Ishikawa (cell line): Measurements from ENCODE around the gene MEG3.

ENCODE experiments used
- CEBPB ChIP-seq: IDR thresholded peaks from 2 replicates; pipeline ENCODE4 v1.6.1; 2012
- CREB1 ChIP-seq: IDR thresholded peaks from 2 replicates; pipeline ENCODE4 v1.6.1; 2012; ENCODE audit warnings: low read depth
- EGR1 ChIP-seq: IDR thresholded peaks from 2 replicates; pipeline ENCODE4 v1.6.1; 2012
- EP300 ChIP-seq: IDR thresholded peaks from 2 replicates; pipeline ENCODE4 v1.6.1; 2012; ENCODE audit warnings: borderline replicate concordance
- FOXM1 ChIP-seq: IDR thresholded peaks from 2 replicates; pipeline ENCODE4 v1.6.1; 2012; ENCODE audit warnings: low read depth, borderline replicate concordance
- MAX ChIP-seq: IDR thresholded peaks from 2 replicates; pipeline ENCODE4 v1.6.1; 2012
- NFIC ChIP-seq: IDR thresholded peaks from 2 replicates; pipeline ENCODE4 v1.6.1; 2012
- RAD21 ChIP-seq: IDR thresholded peaks from 2 replicates; pipeline ENCODE4 v1.6.1; 2012; ENCODE audit warnings: low read depth
- REST ChIP-seq: IDR thresholded peaks from 2 replicates; pipeline ENCODE4 v1.6.1; 2012; ENCODE audit warnings: low read depth, mild to moderate bottlenecking
- TAF1 ChIP-seq: IDR thresholded peaks from 2 replicates; pipeline ENCODE4 v1.6.1; 2012; ENCODE audit warnings: low read depth, mild to moderate bottlenecking
- TCF12 ChIP-seq: IDR thresholded peaks from 2 replicates; pipeline ENCODE4 v1.6.1; 2012; ENCODE audit warnings: low read depth
- TEAD4 ChIP-seq: IDR thresholded peaks from 2 replicates; pipeline ENCODE4 v1.6.1; 2012
- USF1 ChIP-seq: IDR thresholded peaks from 2 replicates; pipeline ENCODE4 v1.6.1; 2012
- ZBTB7A ChIP-seq: IDR thresholded peaks from 2 replicates; pipeline ENCODE4 v1.6.1; 2012; ENCODE audit warnings: low read depth

The MEG3 gene

GRCh38 chr14:100816950-100817901 is 8.7 kb upstream of the MEG3 start:
- TF ChIP-seq REST (no peak), FOXM1 (no peak), RAD21 (no peak), MAX (no peak), TEAD4 (no peak)

GRCh38 chr14:100818221-100818699 is 7.7 kb upstream of the MEG3 start:
- no peak for TF ChIP-seq TCF12
- no peak for TF ChIP-seq ZBTB7A
- TF ChIP-seq NFIC, result no peak
- no peak for TF ChIP-seq FOXM1
- TF ChIP-seq TAF1, result no peak
- no peak for TF ChIP-seq CREB1
- no peak for TF ChIP-seq REST
- no peak for TF ChIP-seq USF1

- TF ChIP-seq EP300 (no peak), USF1 (no peak), REST (no peak), FOXM1 (no peak), NFIC (no peak), MAX (no peak), RAD21 (no peak)
Measured at GRCh38 chr14:100819453-100819828, 6.5 kb upstream of the MEG3 start.

- TF ChIP-seq REST (no peak), CEBPB (no peak), EP300 (no peak), CREB1 (no peak), TEAD4 (no peak), NFIC (no peak), MAX (no peak), EGR1 (no peak), USF1 (no peak)
Measured at GRCh38 chr14:100819829-100820475, 6.0 kb upstream of the MEG3 start.
